HG03025 (cell line): ENCODE results near the gene PI16.

Source experiments
- ATAC-seq: cut with Tn5 transposase; IDR thresholded peaks from one replicate; pipeline ENCODE4 v1.9.1; 2021; ENCODE audit warnings: mild to moderate bottlenecking, moderate library complexity; ENCODE audit not compliant: unreplicated experiment, low FRiP score

PI16 gene

DNA sequence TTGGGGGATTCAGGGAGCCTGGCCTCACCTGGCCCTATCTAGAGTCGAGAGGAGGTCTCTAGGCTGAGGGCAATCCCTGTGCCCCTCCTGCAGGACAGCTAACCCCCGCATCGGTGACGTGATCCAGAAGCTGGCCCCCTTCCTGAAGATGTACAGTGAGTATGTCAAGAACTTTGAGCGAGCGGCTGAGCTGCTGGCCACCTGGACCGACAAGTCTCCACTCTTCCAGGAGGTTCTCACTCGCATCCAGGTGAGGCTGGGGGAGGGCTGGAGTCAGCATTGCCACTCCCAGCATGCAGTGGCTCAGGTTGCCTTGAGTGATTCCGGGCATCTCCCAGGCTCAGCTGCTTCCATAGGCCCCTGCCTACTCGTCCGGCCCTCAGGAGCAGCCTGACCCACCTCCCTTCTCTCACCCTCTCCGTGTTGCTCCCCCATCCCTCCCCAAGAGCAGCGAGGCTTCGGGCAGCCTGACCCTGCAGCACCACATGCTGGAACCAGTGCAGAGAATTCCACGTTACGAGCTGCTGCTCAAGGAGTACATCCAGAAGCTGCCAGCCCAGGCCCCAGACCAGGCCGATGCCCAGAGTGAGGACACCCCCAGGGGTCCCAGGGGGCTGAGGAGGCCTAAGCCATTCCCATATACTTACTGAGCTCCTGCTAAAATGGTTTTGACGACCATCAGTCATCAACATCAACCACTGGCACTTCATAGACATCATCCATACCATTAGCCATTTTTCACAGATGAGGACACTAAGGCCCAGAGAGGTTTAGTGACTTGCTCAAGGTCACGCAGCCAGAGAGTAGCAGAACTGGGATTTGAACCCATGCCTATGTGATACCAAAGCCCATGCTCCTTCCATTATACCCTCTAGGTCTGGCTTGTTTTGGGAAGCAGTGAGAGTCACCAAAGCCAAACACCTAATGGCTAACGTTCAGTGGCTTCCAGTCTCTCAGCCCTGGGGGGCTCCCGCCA is 59.3 kb downstream of the PI16 start:
- ATAC-seq, result no peak
